ENCODE data around the gene C1RL.

DNA sequence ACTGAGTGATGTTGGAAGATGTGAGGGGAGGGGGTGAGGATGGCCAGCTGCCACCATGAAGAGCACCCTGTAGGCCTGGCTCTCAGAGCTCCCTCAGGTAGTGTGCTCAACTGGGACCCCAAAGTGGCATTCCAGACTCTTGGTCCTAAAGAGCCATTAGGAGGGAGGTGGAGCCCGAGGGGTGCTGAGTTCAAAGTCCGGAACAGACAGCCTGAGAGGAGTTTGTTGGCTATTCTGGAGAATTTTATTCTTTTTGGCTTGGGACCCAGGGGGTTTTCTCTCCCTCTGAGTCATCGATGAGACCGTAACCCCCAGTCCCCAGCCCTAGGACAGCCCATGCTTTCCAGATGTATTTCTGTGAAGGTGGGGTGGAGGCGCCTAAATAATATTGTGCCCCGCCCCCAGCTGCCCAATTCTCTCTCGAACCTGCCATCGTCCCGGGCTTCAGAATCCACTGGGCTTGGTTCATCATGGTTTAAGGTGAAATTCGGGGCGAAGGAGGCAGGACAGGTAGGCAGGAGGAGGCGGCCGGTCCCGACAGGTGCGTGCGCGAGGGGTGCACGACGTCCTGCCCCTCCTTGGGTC is 20.4 kb upstream of the C1RL start:
- TF ChIP-seq, protein P1, sequence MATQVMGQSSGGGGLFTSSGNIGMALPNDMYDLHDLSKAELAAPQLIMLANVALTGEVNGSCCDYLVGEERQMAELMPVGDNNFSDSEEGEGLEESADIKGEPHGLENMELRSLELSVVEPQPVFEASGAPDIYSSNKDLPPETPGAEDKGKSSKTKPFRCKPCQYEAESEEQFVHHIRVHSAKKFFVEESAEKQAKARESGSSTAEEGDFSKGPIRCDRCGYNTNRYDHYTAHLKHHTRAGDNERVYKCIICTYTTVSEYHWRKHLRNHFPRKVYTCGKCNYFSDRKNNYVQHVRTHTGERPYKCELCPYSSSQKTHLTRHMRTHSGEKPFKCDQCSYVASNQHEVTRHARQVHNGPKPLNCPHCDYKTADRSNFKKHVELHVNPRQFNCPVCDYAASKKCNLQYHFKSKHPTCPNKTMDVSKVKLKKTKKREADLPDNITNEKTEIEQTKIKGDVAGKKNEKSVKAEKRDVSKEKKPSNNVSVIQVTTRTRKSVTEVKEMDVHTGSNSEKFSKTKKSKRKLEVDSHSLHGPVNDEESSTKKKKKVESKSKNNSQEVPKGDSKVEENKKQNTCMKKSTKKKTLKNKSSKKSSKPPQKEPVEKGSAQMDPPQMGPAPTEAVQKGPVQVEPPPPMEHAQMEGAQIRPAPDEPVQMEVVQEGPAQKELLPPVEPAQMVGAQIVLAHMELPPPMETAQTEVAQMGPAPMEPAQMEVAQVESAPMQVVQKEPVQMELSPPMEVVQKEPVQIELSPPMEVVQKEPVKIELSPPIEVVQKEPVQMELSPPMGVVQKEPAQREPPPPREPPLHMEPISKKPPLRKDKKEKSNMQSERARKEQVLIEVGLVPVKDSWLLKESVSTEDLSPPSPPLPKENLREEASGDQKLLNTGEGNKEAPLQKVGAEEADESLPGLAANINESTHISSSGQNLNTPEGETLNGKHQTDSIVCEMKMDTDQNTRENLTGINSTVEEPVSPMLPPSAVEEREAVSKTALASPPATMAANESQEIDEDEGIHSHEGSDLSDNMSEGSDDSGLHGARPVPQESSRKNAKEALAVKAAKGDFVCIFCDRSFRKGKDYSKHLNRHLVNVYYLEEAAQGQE (IDR thresholded peaks at IDR 0.05; ENCODE audit: low read depth) = no peak
- TF ChIP-seq TCF12 (IDR thresholded peaks at IDR 0.05; ENCODE audit: low read depth) = no peak
- no peak for TF ChIP-seq CREB1 (IDR thresholded peaks at IDR 0.05; ENCODE audit: low read depth)
- TF ChIP-seq, protein P2, sequence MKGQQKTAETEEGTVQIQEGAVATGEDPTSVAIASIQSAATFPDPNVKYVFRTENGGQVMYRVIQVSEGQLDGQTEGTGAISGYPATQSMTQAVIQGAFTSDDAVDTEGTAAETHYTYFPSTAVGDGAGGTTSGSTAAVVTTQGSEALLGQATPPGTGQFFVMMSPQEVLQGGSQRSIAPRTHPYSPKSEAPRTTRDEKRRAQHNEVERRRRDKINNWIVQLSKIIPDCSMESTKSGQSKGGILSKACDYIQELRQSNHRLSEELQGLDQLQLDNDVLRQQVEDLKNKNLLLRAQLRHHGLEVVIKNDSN (IDR thresholded peaks at IDR 0.05) = no peak
- no peak for TF ChIP-seq EP300 (IDR thresholded peaks at IDR 0.05; ENCODE audit: borderline replicate concordance)
- no peak for TF ChIP-seq RAD21 (IDR thresholded peaks at IDR 0.05; ENCODE audit: low read depth)
